K562 (cell line): ENCODE data around the gene C1orf21. TPM values are rescaled to one million over a fixed set of nuclear protein-coding genes. Genes with fewer than 3 reads are reported as not detected.

Source experiments
- ATAC-seq: fragments of 200-7000 bp; cut with Tn5 transposase; 3 replicates; pipeline ENCODE4 v1.9.1; 2020; ENCODE audit warnings: moderate library complexity
- BruUV-seq: library from RNA; stranded (reverse); fragments of 400-500 nt; replicated peaks from 2 replicates; lab custom pipeline; 2021; lab: Mats Ljungman, UMichigan
- CTCF ChIA-PET: fragments of 300-600 bp; formaldehyde crosslinking; extraction: SDS; loops from one replicate; lab custom pipeline; 2021; ENCODE audit warnings: low intra/inter-chr PET ratio; lab: Yijun Ruan, JAX
- POLR2A ChIA-PET: fragments of 300-600, 350-650 bp; sonication (Branson Sonifier 250); formaldehyde crosslinking; extraction: SDS; loops from one replicate; lab custom pipeline; 2021; ENCODE audit warnings: antibody characterized with exemption, inconsistent platforms; lab: Yijun Ruan, JAX
- DNase-seq, 4 experiments: peaks; one replicate each; pipeline versions ENCODE4 v3.0.0 to v3.0.0-alpha.2; 2011 to 2018; ENCODE audit warnings: low spot score in 3 of 4, mixed read lengths in 3 of 4; ENCODE audit errors: extremely low read depth in 1 of 4
- FAIRE-seq: peaks from 2 replicates; lab custom pipeline; 2011; peaks lifted over from hg19 to GRCh38; lab: Jason Lieb, UNC
- H2AFZ ChIP-seq: 2 replicates; pipeline ENCODE4 v1.6.0; 2011; ENCODE audit warnings: low read depth, low read length, control low read depth, inconsistent platforms
- H3K27ac ChIP-seq: fragments of 200-600 bp; 3 replicates; pipeline ENCODE4 v1.8.0; 2011; ENCODE audit warnings: low read depth, mild to moderate bottlenecking, control low read depth, inconsistent platforms, low read length, moderate library complexity, mixed read lengths; ENCODE audit errors: extremely low read depth
- H3K27me3 ChIP-seq, 2 experiments: fragments of 300-600 bp in 1 of 2; 2 replicates in 1 of 2; 3 replicates in 1 of 2; pipeline versions ENCODE4 v1.6.0 to v1.8.0; 2011; ENCODE audit warnings: inconsistent platforms in 2 of 2, low read length in 2 of 2, mild to moderate bottlenecking in 1 of 2, mixed read lengths in 1 of 2, moderate library complexity in 1 of 2; ENCODE audit not compliant: control insufficient read depth in 2 of 2, insufficient read depth in 2 of 2
- H3K36me3 ChIP-seq: fragments of 300-600 bp; 3 replicates; pipeline ENCODE4 v1.8.0; 2011; ENCODE audit warnings: mild to moderate bottlenecking, low read length, inconsistent platforms; ENCODE audit not compliant: control insufficient read depth, insufficient read depth
- H3K4me1 ChIP-seq, 2 experiments: fragments of 200-600 bp in 1 of 2; replicated peaks in 1 of 2; 2 replicates in 1 of 2; 3 replicates in 1 of 2; pipeline versions ENCODE4 v1.5.1 to v1.8.0; 2011; ENCODE audit warnings: inconsistent platforms in 2 of 2, low read length in 2 of 2, mild to moderate bottlenecking in 1 of 2, mixed read lengths in 1 of 2, moderate library complexity in 1 of 2; ENCODE audit not compliant: control insufficient read depth in 2 of 2, insufficient read depth in 2 of 2
- H3K4me2 ChIP-seq: 2 replicates; pipeline ENCODE4 v1.6.1; 2011; ENCODE audit warnings: low read length, control low read depth, inconsistent platforms, mixed read lengths; ENCODE audit not compliant: insufficient read depth
- H3K4me3 ChIP-seq: fragments of 200-600 bp; sonication (generic), shearing (Covaris generic); 2 replicates; pipeline ENCODE4 v1.5.1; 2016; ENCODE audit warnings: control low read depth, inconsistent platforms
- H3K79me2 ChIP-seq: fragments of 200-600 bp; 3 replicates; pipeline ENCODE4 v1.8.0; 2011; ENCODE audit warnings: low read length, inconsistent platforms; ENCODE audit not compliant: control insufficient read depth, insufficient read depth
- H3K9ac ChIP-seq, 2 experiments: 2 replicates each; pipeline versions ENCODE4 v1.6.0 to v1.6.1; 2011; ENCODE audit warnings: low read depth in 2 of 2, low read length in 2 of 2, control low read depth in 1 of 2, inconsistent platforms in 1 of 2, mild to moderate bottlenecking in 1 of 2, mixed read lengths in 1 of 2; ENCODE audit not compliant: insufficient read depth in 1 of 2
- H3K9me1 ChIP-seq: one replicate; pipeline ENCODE4 v1.6.0; 2011; ENCODE audit warnings: inconsistent platforms, mild to moderate bottlenecking, low read length, moderate library complexity; ENCODE audit not compliant: control insufficient read depth, insufficient read depth
- H3K9me3 ChIP-seq: replicated peaks from 2 replicates; pipeline ENCODE4 v1.5.1; 2011; ENCODE audit warnings: low read depth, low read length, inconsistent platforms; ENCODE audit not compliant: control insufficient read depth, insufficient read depth
- H4K20me1 ChIP-seq: replicated peaks from 2 replicates; pipeline ENCODE4 v1.6.1; 2011; ENCODE audit warnings: low read length, inconsistent platforms, mixed read lengths; ENCODE audit not compliant: control insufficient read depth, insufficient read depth
- BDP1 ChIP-seq: IDR thresholded peaks from 3 replicates; pipeline ENCODE4 v1.6.1; 2011; ENCODE audit not compliant: insufficient read length, insufficient read depth
- FOS ChIP-seq: IDR thresholded peaks from 3 replicates; pipeline ENCODE4 v1.6.1; 2011; ENCODE audit not compliant: insufficient read length; ENCODE audit errors: extremely low read depth
- HNRNPH1 ChIP-seq: fragments of 200-400 bp; formaldehyde crosslinking; optimal IDR thresholded peaks from 2 replicates; pipeline ENCODE3; 2017; ENCODE audit warnings: low read depth, mild to moderate bottlenecking, low read length, moderate library complexity
- MTF1 ChIP-seq: fragments of 250-450 bp; sonication (Bioruptor Pico); IDR thresholded peaks from 2 replicates; pipeline ENCODE4 v1.9.0; 2021; ENCODE audit warnings: moderate library complexity, mild to moderate bottlenecking, inconsistent platforms, borderline replicate concordance
- POLR2G ChIP-seq: fragments of 200-400 bp; formaldehyde crosslinking; IDR thresholded peaks from 2 replicates; pipeline ENCODE4 v1.6.1; 2017; ENCODE audit warnings: low read depth, mild to moderate bottlenecking, antibody characterized with exemption, low read length, moderate library complexity
- WGBS: fragments of 100-300 bp; shearing (Covaris generic); methylation state at CpG from one replicate; pipeline ENCODE4 v1.1.6; 2016; ENCODE audit warnings: low coverage, mixed read lengths; ENCODE audit not compliant: insufficient coverage; ENCODE audit errors: missing lambda C conversion rate; 5-methylcytosine and 5-hydroxymethylcytosine counted together
- in situ Hi-C: fragments of 300-500 bp; cut with MboI; formaldehyde crosslinking; loops from 4 replicates; pipeline ENCODE4 v1.15.0; 2018; ENCODE audit warnings: inconsistent platforms, mixed read lengths
- intact Hi-C: fragments of 100-400 bp; cut with micrococcal nuclease; formaldehyde crosslinking; loops from 2 replicates; pipeline ENCODE4 v1.14.2; 2022
- polyA plus RNA-seq, 8 experiments: library from polyadenylated mRNA; depleted of rRNA in 4 of 8; stranded (reverse) in 5 of 8; unstranded in 3 of 8; fragments of >200 nt; fragmentation: Nextera tagmentation in 2 of 8; fragmentation: Illumina TruSeq in 1 of 8; extraction: Ambion mirVana in 2 of 8; extraction: Trizol in 1 of 8; gene quantifications; 2 replicates each; pipeline versions ENCODE4 v1.2.1 to v1.2.3, GENCODE V29; 2011 to 2014; ENCODE audit warnings: inconsistent platforms in 1 of 8, missing spikeins in 1 of 8
- total RNA-seq, 7 experiments: library from RNA; depleted of rRNA in 6 of 7; stranded (reverse); fragments of >200 nt in 6 of 7; fragmentation: Illumina TruSeq in 2 of 7; extraction: Trizol in 2 of 7; gene quantifications; 2 replicates each; pipeline versions ENCODE4 v1.2.1 to v1.2.3, GENCODE V29; 2011 to 2021; ENCODE audit warnings: low replicate concordance in 1 of 7
- TF ChIP-seq, protein P1 (sequence below): sonication (generic); formaldehyde crosslinking; IDR thresholded peaks from 2 replicates; pipeline ENCODE4 v1.8.1; 2023; ENCODE audit warnings: mild to moderate bottlenecking, missing genetic modification reagents, moderate library complexity
- TF ChIP-seq, protein P2 (sequence below), 2 experiments: fragments of 450-650 bp in 1 of 2; IDR thresholded peaks; 2 replicates each; pipeline ENCODE4 v1.6.1; 2011 to 2017; ENCODE audit warnings: low read depth in 2 of 2, antibody characterized with exemption in 1 of 2, borderline replicate concordance in 1 of 2, low read length in 1 of 2, mild to moderate bottlenecking in 1 of 2, mixed read lengths in 1 of 2; ENCODE audit not compliant: control insufficient read depth in 1 of 2

Gene C1orf21
- total and polyA plus RNA-seq, 9 of the 15 experiments (the other 6 are each of a cell fraction or from before 2014, with no cell fraction given) = under 0.01 to 0.31 (median 0.07) TPM

DNA sequence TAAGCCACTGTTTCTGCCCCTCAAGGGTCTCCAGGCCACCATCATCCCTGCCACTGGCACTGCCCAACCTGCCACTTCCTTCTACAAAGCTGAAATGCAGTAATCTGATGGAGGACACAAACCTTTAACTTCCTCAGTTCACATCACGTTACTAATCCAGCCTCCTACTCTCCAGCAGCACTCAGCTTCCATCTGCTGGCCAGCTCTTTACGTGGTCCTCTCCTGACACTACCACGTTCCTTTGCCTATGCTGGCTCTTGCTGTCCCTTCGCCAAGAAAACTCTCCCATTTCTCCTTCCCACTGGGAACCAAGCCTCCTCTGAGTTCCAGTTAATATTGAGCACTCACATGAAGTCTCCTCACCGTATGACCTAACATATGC, 243.8 kb downstream of the C1orf21 start:
- Histone ChIP-seq H3K79me2 (no peaks in the 10 kb centered on the region), H2AFZ (no peak overlapping the region), H3K36me3 (no peaks in the 10 kb centered on the region), H3K9me3 (no peaks in the 10 kb centered on the region), H4K20me1 (no peaks in the 10 kb centered on the region), H3K9me1 (no peaks in the 10 kb centered on the region), H3K4me2 (no peak overlapping the region), H3K4me1 (no peaks in the 10 kb centered on the region), H3K27me3 (peaks cover 23 to 52% of the 10 kb centered on the region in 2 experiments), H3K9ac (no peak overlapping the region), H3K4me3 (no peak overlapping the region), H3K27ac (no peak overlapping the region)
- WGBS = 0% methylated on average over 5 of the region's 5 CpGs
- ATAC-seq = no peak
- ChIA-PET CTCF (no interaction called here), POLR2A (no interaction called here)
- intact Hi-C loops (no loop called here), in situ Hi-C loops (no loop called here)
- no peak for FAIRE-seq
- TF ChIP-seq POLR2G (no peak), FOS (no peak), BDP1 (no peak), HNRNPH1 (no peak), MTF1 (no peak)
- TF ChIP-seq, protein P1, sequence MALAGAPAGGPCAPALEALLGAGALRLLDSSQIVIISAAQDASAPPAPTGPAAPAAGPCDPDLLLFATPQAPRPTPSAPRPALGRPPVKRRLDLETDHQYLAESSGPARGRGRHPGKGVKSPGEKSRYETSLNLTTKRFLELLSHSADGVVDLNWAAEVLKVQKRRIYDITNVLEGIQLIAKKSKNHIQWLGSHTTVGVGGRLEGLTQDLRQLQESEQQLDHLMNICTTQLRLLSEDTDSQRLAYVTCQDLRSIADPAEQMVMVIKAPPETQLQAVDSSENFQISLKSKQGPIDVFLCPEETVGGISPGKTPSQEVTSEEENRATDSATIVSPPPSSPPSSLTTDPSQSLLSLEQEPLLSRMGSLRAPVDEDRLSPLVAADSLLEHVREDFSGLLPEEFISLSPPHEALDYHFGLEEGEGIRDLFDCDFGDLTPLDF (CRISPR knock-in tag) = no peak
- TF ChIP-seq, protein P2, sequence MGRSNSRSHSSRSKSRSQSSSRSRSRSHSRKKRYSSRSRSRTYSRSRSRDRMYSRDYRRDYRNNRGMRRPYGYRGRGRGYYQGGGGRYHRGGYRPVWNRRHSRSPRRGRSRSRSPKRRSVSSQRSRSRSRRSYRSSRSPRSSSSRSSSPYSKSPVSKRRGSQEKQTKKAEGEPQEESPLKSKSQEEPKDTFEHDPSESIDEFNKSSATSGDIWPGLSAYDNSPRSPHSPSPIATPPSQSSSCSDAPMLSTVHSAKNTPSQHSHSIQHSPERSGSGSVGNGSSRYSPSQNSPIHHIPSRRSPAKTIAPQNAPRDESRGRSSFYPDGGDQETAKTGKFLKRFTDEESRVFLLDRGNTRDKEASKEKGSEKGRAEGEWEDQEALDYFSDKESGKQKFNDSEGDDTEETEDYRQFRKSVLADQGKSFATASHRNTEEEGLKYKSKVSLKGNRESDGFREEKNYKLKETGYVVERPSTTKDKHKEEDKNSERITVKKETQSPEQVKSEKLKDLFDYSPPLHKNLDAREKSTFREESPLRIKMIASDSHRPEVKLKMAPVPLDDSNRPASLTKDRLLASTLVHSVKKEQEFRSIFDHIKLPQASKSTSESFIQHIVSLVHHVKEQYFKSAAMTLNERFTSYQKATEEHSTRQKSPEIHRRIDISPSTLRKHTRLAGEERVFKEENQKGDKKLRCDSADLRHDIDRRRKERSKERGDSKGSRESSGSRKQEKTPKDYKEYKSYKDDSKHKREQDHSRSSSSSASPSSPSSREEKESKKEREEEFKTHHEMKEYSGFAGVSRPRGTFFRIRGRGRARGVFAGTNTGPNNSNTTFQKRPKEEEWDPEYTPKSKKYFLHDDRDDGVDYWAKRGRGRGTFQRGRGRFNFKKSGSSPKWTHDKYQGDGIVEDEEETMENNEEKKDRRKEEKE (IDR thresholded peaks at IDR 0.05; ENCODE audit: borderline replicate concordance in 1 of 2, control insufficient read depth in 1 of 2, low read depth in 2 of 2, low read length in 1 of 2) = no peak
- no TSS peak for BruUV-seq
- DNase-seq = no peak
